KOPT-K1 (cell line): ENCODE measurements around the gene ZNF565.

Experiments used
- H3K27ac ChIP-seq: fragments of 200-600 bp; sonication (generic); 2 replicates; pipeline ENCODE4 v1.5.1; 2016; ENCODE audit warnings: antibody characterized with exemption, mild to moderate bottlenecking, low read depth, low read length; ENCODE audit not compliant: poor library complexity, severe bottlenecking
- H3K36me3 ChIP-seq: fragments of 200-600 bp; sonication (generic); 2 replicates; pipeline ENCODE4 v1.5.1; 2017; ENCODE audit warnings: antibody characterized with exemption, mild to moderate bottlenecking, low read length, moderate library complexity; ENCODE audit not compliant: insufficient read depth
- H3K9me3 ChIP-seq: fragments of 200-600 bp; sonication (generic); 2 replicates; pipeline ENCODE4 v1.5.1; 2017; ENCODE audit warnings: antibody characterized with exemption, low read length, mild to moderate bottlenecking; ENCODE audit not compliant: insufficient read depth, poor library complexity, severe bottlenecking

ZNF565 gene

GRCh38 chr19:36214386-36215275, at the start of gene ZNF565, which contains the start of gene ZNF146:
ZNF565 (minus strand) TSS chr19:36214665; CDS start chr19:36201985, 12,680 bp downstream.
ZNF146 (plus strand) TSS chr19:36215106; CDS start chr19:36236441, 21,335 bp downstream.
- Histone ChIP-seq H3K9me3 (peaks cover 20% of the 10 kb centered on the region), H3K27ac (peak within 1 kb of the TSS; percentile 78), H3K36me3 (peaks cover 25% of the 10 kb centered on the region)

GRCh38 chr19:36259211-36259610, 44.7 kb upstream of the ZNF565 start:
- Histone ChIP-seq H3K9me3 (peaks cover 47% of the 10 kb centered on the region), H3K36me3 (no peaks in the 10 kb centered on the region), H3K27ac (no peak overlapping the region)

GRCh38 chr19:36258028-36258875, 43.8 kb upstream of the ZNF565 start:
- Histone ChIP-seq H3K36me3 (no peaks in the 10 kb centered on the region), H3K27ac (no peak overlapping the region), H3K9me3 (peaks cover 50% of the 10 kb centered on the region)

GRCh38 chr19:36257520-36257876, 43.0 kb upstream of the ZNF565 start:
- Histone ChIP-seq H3K9me3 (peaks cover 54% of the 10 kb centered on the region), H3K36me3 (no peaks in the 10 kb centered on the region), H3K27ac (no peak overlapping the region)

GRCh38 chr19:36256853-36257519, 42.5 kb upstream of the ZNF565 start:
- no peak overlapping the region for H3K27ac ChIP-seq
- peaks cover 59% of the 10 kb centered on the region for H3K9me3 ChIP-seq
- no peaks in the 10 kb centered on the region for H3K36me3 ChIP-seq

- Histone ChIP-seq H3K36me3 (no peaks in the 10 kb centered on the region), H3K27ac (no peak overlapping the region), H3K9me3 (peaks cover 59% of the 10 kb centered on the region)
Observed at GRCh38 chr19:36256064-36256463, 41.6 kb upstream of the ZNF565 start.

- Histone ChIP-seq H3K9me3 (peaks cover 59% of the 10 kb centered on the region), H3K36me3 (no peaks in the 10 kb centered on the region), H3K27ac (no peak overlapping the region)
Observed at GRCh38 chr19:36255316-36255715, 40.9 kb upstream of the ZNF565 start.

GRCh38 chr19:36254848-36255247, 40.4 kb upstream of the ZNF565 start:
- H3K27ac ChIP-seq: no peak overlapping the region

GRCh38 chr19:36252047-36252446, 37.6 kb upstream of the ZNF565 start:
- Histone ChIP-seq H3K36me3 (no peaks in the 10 kb centered on the region), H3K27ac (no peak overlapping the region), H3K9me3 (peaks cover 32% of the 10 kb centered on the region)

More at GRCh38 chr19:36254848-36255247, 40.4 kb upstream of the ZNF565 start:
- no peaks in the 10 kb centered on the region for H3K36me3 ChIP-seq
- peaks cover 59% of the 10 kb centered on the region for H3K9me3 ChIP-seq

GRCh38 chr19:36246006-36246481, 31.6 kb upstream of the ZNF565 start:
- no peak overlapping the region for H3K27ac ChIP-seq
- H3K9me3 ChIP-seq: peaks cover 41% of the 10 kb centered on the region
- no peaks in the 10 kb centered on the region for H3K36me3 ChIP-seq

GRCh38 chr19:36245210-36246005, 30.9 kb upstream of the ZNF565 start:
- peaks cover 47% of the 10 kb centered on the region for H3K9me3 ChIP-seq
- H3K27ac ChIP-seq: no peak overlapping the region
- peaks cover 3% of the 10 kb centered on the region; the same call in 1 of the 2 replicates for H3K36me3 ChIP-seq

GRCh38 chr19:36244066-36244465, 29.6 kb upstream of the ZNF565 start:
- Histone ChIP-seq H3K36me3 (peaks cover 15% of the 10 kb centered on the region), H3K9me3 (peaks cover 59% of the 10 kb centered on the region), H3K27ac (no peak overlapping the region)

GRCh38 chr19:36236946-36237310, 22.5 kb upstream of the ZNF565 start:
- Histone ChIP-seq H3K9me3 (peaks cover 94% of the 10 kb centered on the region), H3K27ac (no peak overlapping the region), H3K36me3 (peaks cover 86% of the 10 kb centered on the region)

GRCh38 chr19:36236304-36236945, 22.0 kb upstream of the ZNF565 start:
- peaks cover 91% of the 10 kb centered on the region for H3K36me3 ChIP-seq
- peaks cover 95% of the 10 kb centered on the region for H3K9me3 ChIP-seq
- no peak overlapping the region for H3K27ac ChIP-seq
